Cardiac muscle cell (in vitro differentiated cells and primary cell): ENCODE results near the gene SPATC1L. TPM values are rescaled to one million over a fixed set of nuclear protein-coding genes. Genes with fewer than 3 reads are reported as not detected.
A peak's percentile ranks its signal among the peaks of the same experiment; 100 is the strongest.
"Not testable (repeated sequence)": the region's sequence is repeated elsewhere in the genome, so short reads cannot be mapped to it uniquely, and the experiment has no call there.

Source experiments
- DNase-seq, 2 donors: peaks; one replicate each; pipeline versions ENCODE4 v3.0.0 to v3.0.0-alpha.2; 2010 to 2017; ENCODE audit warnings: low read depth in 1 of 2, low spot score in 1 of 2
- H3K27ac ChIP-seq: fragments of 200-600 bp; sonication (generic); 2 replicates; pipeline ENCODE4 v1.5.1; 2016
- H3K27me3 ChIP-seq: fragments of 200-600 bp; sonication (generic); 2 replicates; pipeline ENCODE4 v1.6.0; 2016; ENCODE audit warnings: control low read depth
- H3K36me3 ChIP-seq: fragments of 200-600 bp; sonication (generic); 2 replicates; pipeline ENCODE4 v1.5.1; 2016; ENCODE audit warnings: control low read depth
- H3K4me1 ChIP-seq: fragments of 200-600 bp; sonication (generic); 2 replicates; pipeline ENCODE4 v1.8.1; 2017; ENCODE audit warnings: low read depth, mild to moderate bottlenecking, mixed run types
- H3K4me3 ChIP-seq: fragments of 200-600 bp; sonication (generic); 2 replicates; pipeline ENCODE4 v1.5.1; 2016; ENCODE audit warnings: mild to moderate bottlenecking
- H3K9me3 ChIP-seq: fragments of 200-600 bp; sonication (generic); 2 replicates; pipeline ENCODE4 v1.5.1; 2017; ENCODE audit warnings: low read depth, mild to moderate bottlenecking, control low read depth
- CTCF ChIP-seq: IDR thresholded peaks from 2 replicates; pipeline ENCODE4 v1.5.1; 2012; ENCODE audit warnings: low read depth, mild to moderate bottlenecking, low read length
- polyA plus RNA-seq: library from polyadenylated mRNA; unstranded; fragments of >200 nt; fragmentation: Nextera tagmentation; extraction: Ambion mirVana; gene quantifications from 2 replicates; pipeline ENCODE4 v1.2.1, GENCODE V29; 2016
- total RNA-seq: library from RNA; depleted of rRNA; stranded (reverse); fragments of >200 nt; gene quantifications from 2 replicates; pipeline ENCODE4 v1.2.3, GENCODE V29; 2016

Gene SPATC1L
- total and polyA plus RNA-seq, 2 experiments from 2014 or later, result 58.8 to 63.0 TPM

GRCh38 chr21:46226920-46227599, 42.8 kb upstream of the SPATC1L start:
- no peaks in the 10 kb centered on the region for H3K36me3 ChIP-seq
- H3K27me3 ChIP-seq, result no peaks in the 10 kb centered on the region
- TF ChIP-seq CTCF, result no peak
- no peak overlapping the region for H3K27ac ChIP-seq
- no peaks in the 10 kb centered on the region for H3K9me3 ChIP-seq
- peak; percentile 62 to 78 for DNase-seq
- H3K4me3 ChIP-seq, result peak overlapping the region; percentile 68
- peaks cover 22% of the 10 kb centered on the region for H3K4me1 ChIP-seq

GRCh38 chr21:46226146-46226545, 41.9 kb upstream of the SPATC1L start:
- no peaks in the 10 kb centered on the region for H3K9me3 ChIP-seq
- no peak overlapping the region for H3K4me3 ChIP-seq
- no peak for TF ChIP-seq CTCF
- no peaks in the 10 kb centered on the region for H3K27me3 ChIP-seq
- H3K36me3 ChIP-seq, result no peaks in the 10 kb centered on the region
- DNase-seq, result no peak
- no peak overlapping the region for H3K27ac ChIP-seq
- peaks cover 22% of the 10 kb centered on the region for H3K4me1 ChIP-seq

GRCh38 chr21:46223661-46224060, 39.4 kb upstream of the SPATC1L start:
- H3K27ac ChIP-seq, H3K27me3 ChIP-seq, H3K9me3 ChIP-seq, H3K4me3 ChIP-seq, H3K36me3 ChIP-seq, DNase-seq: not testable (repeated sequence)
- H3K4me1 ChIP-seq, result peaks cover 18% of the 10 kb centered on the region

GRCh38 chr21:46223217-46223616, 39.0 kb upstream of the SPATC1L start:
- DNase-seq, result no peak
- Histone ChIP-seq H3K27me3 (no peaks in the 10 kb centered on the region), H3K4me3 (no peak overlapping the region), H3K4me1 (peaks cover 18% of the 10 kb centered on the region), H3K9me3 (no peaks in the 10 kb centered on the region), H3K27ac (no peak overlapping the region), H3K36me3 (peaks cover 6% of the 10 kb centered on the region)
- no peak for TF ChIP-seq CTCF

- Histone ChIP-seq H3K4me1 (peaks cover 14% of the 10 kb centered on the region), H3K27ac (no peak overlapping the region), H3K27me3 (no peaks in the 10 kb centered on the region), H3K36me3 (peaks cover 6% of the 10 kb centered on the region), H3K9me3 (no peaks in the 10 kb centered on the region), H3K4me3 (no peak overlapping the region)
- no peak for DNase-seq
- TF ChIP-seq CTCF, result no peak
Observed at GRCh38 chr21:46222436-46223116, 38.3 kb upstream of the SPATC1L start.

- no peaks in the 10 kb centered on the region for H3K27me3 ChIP-seq
- no peak for DNase-seq
- H3K9me3 ChIP-seq, result no peaks in the 10 kb centered on the region
- no peak overlapping the region for H3K4me3 ChIP-seq
- TF ChIP-seq CTCF, result no peak
- H3K27ac ChIP-seq, result no peak overlapping the region
- H3K36me3 ChIP-seq, result peaks cover 6% of the 10 kb centered on the region
- peaks cover 8% of the 10 kb centered on the region for H3K4me1 ChIP-seq
Observed at GRCh38 chr21:46221664-46222435, 37.6 kb upstream of the SPATC1L start.
